PC-9 (cell line): ENCODE results near the gene GLP2R.

Experiments used
- EZH2 ChIP-seq: fragments of 200-600 bp; sonication (generic); IDR thresholded peaks from 2 replicates; pipeline ENCODE4 v1.8.0; 2017; ENCODE audit warnings: antibody characterized with exemption, low read depth
- TF ChIP-seq, protein P1 (sequence below): fragments of 200-600 bp; sonication (generic); conservative IDR thresholded peaks from 2 replicates; pipeline ENCODE4 v1.6.1; 2017; ENCODE audit warnings: mixed run types, antibody characterized with exemption, mild to moderate bottlenecking, moderate library complexity

- TF ChIP-seq EZH2 = no peak
- TF ChIP-seq, protein P1, sequence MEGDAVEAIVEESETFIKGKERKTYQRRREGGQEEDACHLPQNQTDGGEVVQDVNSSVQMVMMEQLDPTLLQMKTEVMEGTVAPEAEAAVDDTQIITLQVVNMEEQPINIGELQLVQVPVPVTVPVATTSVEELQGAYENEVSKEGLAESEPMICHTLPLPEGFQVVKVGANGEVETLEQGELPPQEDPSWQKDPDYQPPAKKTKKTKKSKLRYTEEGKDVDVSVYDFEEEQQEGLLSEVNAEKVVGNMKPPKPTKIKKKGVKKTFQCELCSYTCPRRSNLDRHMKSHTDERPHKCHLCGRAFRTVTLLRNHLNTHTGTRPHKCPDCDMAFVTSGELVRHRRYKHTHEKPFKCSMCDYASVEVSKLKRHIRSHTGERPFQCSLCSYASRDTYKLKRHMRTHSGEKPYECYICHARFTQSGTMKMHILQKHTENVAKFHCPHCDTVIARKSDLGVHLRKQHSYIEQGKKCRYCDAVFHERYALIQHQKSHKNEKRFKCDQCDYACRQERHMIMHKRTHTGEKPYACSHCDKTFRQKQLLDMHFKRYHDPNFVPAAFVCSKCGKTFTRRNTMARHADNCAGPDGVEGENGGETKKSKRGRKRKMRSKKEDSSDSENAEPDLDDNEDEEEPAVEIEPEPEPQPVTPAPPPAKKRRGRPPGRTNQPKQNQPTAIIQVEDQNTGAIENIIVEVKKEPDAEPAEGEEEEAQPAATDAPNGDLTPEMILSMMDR = no peak
Observed at GRCh38 chr17:9922012-9922848, 96.5 kb downstream of the GLP2R start.
